HG02610 (cell line): Measurements from ENCODE around the gene UBE2F.
"Not testable (repeated sequence)": the region's sequence is repeated elsewhere in the genome, so short reads cannot be mapped to it uniquely, and the experiment has no call there.

Source experiments
- ATAC-seq: cut with Tn5 transposase; IDR thresholded peaks from one replicate; pipeline ENCODE4 v1.9.1; 2021; ENCODE audit warnings: mild to moderate bottlenecking, moderate library complexity; ENCODE audit not compliant: unreplicated experiment

The UBE2F gene

DNA sequence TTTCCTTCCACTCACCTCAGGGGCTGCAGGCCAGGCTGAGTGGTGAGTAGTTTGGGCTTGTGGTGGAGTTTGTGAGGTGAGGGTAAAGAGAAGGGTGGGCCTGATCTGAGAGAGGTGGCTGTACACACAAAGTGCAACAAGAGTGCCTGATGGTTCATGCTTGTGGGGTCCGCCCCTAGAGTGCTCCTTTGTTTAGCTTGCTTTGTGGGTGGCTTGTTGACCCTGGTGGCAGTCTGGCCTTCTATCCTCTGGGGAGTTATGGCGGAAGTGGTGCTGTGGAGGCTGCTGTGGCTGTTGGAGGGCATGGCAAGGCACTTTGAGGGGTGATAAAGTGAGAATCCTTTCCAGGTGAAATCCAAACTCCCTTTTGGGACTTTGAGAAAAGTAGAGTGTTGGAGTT, 10.6 kb downstream of the UBE2F start:
- no peak for ATAC-seq

DNA sequence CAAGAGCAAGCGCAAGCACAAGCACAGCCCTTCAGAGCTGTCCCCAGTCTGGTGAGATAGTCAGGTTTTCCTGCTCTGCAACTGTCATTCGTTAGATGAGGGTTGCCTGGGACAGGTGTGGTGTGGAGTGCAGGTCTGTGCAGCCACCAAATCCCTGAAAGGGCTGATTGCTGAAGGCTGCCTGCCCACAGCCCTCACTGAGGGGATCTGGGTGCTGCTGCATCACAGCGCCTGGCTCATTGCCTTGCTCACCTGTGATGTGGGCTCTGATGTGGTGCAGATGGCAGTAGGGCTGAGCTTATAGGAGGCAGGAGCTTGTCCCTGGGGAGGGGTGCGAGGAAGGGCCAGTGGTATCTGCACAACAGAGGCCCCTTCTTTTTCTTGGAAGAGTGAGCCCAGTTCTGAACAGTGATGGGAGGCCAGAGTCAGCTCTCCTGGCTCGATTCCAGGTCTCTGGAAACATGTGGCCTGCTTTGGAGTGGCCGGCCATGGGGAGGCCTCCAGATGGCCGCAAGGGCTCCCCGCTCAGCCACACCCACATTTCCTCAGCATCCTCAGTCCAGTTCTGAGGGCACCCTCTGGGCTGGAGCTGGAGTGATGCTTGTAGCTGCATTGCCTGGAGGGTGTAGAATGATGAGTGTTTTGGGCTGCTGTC, 11.4 kb downstream of the UBE2F start:
- ATAC-seq: no peak

- no peak for ATAC-seq
Measured at GRCh38 chr2:237979331-237979730, 12.5 kb downstream of the UBE2F start.

DNA sequence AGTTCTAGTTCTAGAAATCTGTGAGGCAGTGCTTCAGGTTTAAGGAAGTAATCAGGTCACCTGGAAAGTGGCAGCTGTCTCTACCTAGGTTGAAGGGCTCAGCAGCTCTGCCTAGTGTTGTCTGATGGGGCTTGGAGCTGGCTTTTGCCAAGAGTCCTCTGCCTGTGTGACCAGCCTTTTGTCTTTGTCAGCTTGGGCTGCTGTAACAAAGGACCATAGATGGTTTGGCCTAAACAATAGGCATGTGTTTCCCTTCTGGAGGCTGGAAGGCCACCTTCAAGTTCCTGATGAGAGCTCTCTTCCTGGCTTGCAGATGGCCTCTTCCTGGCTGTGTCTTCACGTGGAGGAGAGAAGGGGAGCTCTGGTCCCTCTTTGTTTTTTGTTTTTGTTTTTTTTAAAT, 13.3 kb downstream of the UBE2F start:
- no peak for ATAC-seq

DNA sequence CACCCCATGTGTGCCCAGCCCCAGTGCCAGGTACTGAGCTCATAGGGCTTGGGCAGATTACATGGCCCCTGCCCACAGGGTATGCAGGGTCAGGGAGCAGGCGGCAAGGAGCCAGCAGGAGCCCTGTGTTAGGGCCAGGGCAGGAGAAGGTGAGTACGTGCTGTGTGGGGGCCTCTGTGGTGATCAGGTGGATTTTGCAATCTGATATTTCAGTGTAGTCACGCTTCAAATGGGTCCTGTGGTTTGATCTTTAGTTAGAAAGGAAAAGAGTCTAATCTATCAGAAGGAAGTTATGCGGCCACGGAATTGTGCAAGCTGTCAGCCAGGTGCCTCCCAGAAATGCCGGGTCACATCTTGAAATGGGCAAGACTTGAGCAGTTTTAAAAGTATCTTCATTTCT, 13.9 kb downstream of the UBE2F start:
- ATAC-seq: no peak

GRCh38 chr2:237981621-237982020, 14.8 kb downstream of the UBE2F start:
- not testable (repeated sequence) for ATAC-seq

DNA sequence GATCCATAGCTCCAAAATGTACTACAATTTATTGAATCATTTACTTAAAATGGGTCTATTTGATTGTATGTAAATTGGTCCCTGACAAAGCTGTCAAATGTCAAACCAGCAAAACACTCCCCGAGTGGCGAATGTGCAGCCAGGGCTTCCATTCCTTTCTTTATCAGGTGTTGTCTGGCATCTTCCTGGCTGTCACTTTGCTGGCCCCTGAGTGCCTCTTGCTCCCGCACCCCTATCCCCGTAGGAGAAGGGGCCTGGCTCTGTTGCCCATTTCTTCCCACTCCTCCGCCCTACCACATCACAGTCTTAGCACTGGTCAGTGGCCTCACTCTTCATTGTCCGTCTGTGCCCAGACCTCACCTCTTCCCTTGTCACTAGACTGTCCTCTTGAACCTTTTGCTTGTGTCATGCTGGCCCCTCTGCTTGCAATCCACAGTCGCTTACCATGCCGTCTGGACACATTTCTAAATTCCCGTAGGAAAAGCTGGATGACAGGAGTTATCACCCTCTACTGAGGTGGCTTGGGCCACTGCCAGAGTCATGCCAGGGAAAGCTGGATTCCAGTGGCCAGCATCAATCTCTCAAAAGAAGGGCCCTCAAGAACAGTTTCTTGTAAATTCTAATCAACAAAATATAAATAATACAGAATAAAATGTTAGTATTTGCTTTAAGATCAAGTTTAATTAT, 15.4 kb downstream of the UBE2F start:
- no peak for ATAC-seq

- ATAC-seq: no peak
Measured at GRCh38 chr2:237983922-237984321, 17.1 kb downstream of the UBE2F start.

DNA sequence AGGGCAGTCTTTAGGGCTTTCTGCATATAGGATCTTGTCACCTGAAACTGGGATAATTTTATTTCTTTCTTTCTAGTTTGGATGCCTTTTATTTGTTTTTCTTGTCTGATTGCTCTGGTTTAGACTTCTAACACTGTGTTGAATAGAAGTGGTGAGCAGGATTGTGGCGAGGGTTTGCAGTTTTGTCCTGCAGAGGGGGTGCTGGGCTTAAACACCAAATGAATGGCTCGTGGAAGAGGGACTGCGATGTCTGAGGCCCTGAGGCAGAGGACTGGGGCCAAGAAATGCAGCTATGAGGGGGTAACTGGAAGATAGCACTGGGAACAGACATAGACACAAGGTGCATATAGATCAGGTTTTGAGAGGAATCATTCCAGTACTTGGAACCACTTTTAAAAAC, 20.5 kb downstream of the UBE2F start:
- no peak for ATAC-seq

GRCh38 chr2:237993701-237994100, 26.9 kb downstream of the UBE2F start:
- no peak for ATAC-seq

- no peak for ATAC-seq
Measured at GRCh38 chr2:237995036-237995435, 28.2 kb downstream of the UBE2F start.

- ATAC-seq: no peak
Measured at GRCh38 chr2:237996021-237996593, 29.3 kb downstream of the UBE2F start.

- ATAC-seq: no peak
Measured at GRCh38 chr2:237997521-237997920, 30.7 kb downstream of the UBE2F start.

GRCh38 chr2:237998530-237998929, 31.7 kb downstream of the UBE2F start:
- peak; percentile 92 for ATAC-seq

GRCh38 chr2:238003234-238004031, 36.6 kb downstream of the UBE2F start:
- no peak for ATAC-seq

DNA sequence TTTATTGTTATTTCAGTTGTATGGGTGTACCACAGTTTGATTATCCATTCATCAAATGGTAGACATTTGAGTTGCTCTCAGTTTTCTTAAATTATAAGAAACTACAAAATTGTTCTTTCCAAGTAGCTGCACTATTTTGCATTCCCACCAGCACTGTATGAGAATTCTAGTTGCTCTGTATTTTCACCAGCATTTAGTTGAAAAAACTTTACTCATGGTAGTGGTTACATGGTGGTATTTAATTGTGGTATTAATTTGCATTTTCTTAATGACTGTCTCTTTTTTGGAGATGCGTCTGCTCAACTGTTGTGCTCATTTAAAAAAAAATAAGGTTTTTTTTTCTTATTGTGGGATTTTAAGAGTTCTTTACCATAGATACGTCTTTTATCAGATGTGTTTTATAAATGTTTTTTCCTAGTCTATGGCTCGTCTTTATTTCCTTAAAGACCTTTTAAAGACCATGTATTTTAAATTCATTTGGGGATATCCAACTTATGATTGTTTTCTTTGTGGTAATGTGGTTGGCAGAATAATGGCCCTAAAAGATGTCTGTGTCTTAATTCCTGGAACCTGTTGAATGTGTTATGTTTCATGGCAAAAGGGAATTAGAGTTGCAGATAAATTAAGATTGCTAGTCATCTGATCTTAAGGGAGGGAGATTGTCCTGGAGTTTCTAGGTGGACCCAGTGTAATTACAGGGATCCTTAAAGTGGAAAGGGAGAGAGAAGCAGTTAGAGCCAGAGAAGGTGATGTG, 37.4 kb downstream of the UBE2F start:
- ATAC-seq: no peak

DNA sequence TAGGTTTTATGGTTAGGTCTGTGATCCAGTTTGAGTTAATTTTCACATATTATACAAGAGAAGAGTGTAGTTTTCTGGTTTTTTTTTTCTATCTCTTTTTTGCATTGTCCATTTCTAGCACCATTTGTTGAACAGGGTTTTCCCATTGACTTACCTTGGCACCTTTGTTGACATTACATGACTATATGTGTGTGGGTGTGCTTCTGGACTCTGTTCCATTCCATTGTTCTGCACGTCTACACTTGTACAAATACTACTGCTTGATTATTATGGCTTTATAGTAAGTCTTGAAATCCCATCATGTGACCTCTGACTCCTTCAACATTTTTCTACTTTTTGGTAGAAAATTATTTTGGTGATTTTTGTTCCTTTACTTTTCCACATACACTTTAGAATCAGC, 38.7 kb downstream of the UBE2F start:
- ATAC-seq: no peak

DNA sequence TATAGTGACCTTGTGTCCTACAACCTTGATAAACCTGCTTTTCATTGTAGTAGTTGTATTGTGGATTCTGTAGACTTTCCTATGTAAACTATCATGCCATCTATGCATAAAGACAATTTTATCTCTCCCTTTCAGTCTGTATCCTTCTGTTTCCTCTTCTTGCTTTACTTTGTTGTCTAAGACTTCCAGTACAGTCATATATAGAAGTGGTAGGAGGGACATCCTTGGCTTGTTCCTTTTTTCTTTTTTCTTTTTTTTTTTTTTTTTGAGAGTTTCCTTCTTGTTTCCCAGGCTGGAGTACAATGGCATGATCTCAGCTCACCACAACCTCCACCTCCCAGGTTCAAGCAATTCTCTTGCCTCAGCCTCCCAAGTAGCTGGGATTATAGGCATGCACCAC, 39.7 kb downstream of the UBE2F start:
- no peak for ATAC-seq

GRCh38 chr2:238007924-238008323, 41.1 kb downstream of the UBE2F start:
- ATAC-seq: no peak

- no peak for ATAC-seq
Measured at GRCh38 chr2:238009563-238009962, 42.7 kb downstream of the UBE2F start.

GRCh38 chr2:238010572-238010971, 43.8 kb downstream of the UBE2F start:
- ATAC-seq: no peak
